SK-N-SH treated with all-trans-retinoic acid at 6 μM for 48 hours (cell line): ENCODE measurements around the gene FSTL1.

ENCODE experiments used
- ATAC-seq: fragments of 200-7000 bp; cut with Tn5 transposase; 3 replicates; pipeline ENCODE4 v1.9.1; 2020; ENCODE audit warnings: mild to moderate bottlenecking, moderate library complexity
- ARNTL ChIP-seq: fragments of 450-650 bp; formaldehyde crosslinking; IDR thresholded peaks from 2 replicates; pipeline ENCODE4 v1.5.0; 2020; ENCODE audit warnings: low read depth, mild to moderate bottlenecking, moderate library complexity, borderline replicate concordance
- BACH2 ChIP-seq: fragments of 250-450 bp; sonication (Bioruptor Pico); IDR thresholded peaks from 2 replicates; pipeline ENCODE4 v1.9.0; 2021; ENCODE audit warnings: mild to moderate bottlenecking, borderline replicate concordance
- CREB5 ChIP-seq: fragments of 250-450 bp; sonication (Bioruptor Pico); IDR thresholded peaks from 2 replicates; pipeline ENCODE4 v1.5.1; 2020; ENCODE audit warnings: low read depth, mild to moderate bottlenecking, moderate library complexity
- CSDC2 ChIP-seq: fragments of 250-450 bp; sonication (Bioruptor Pico); IDR thresholded peaks from 2 replicates; pipeline ENCODE4 v1.5.0; 2020; ENCODE audit warnings: mild to moderate bottlenecking, moderate library complexity
- CSRNP3 ChIP-seq: fragments of 250-450 bp; sonication (Bioruptor Pico); IDR thresholded peaks from 2 replicates; pipeline ENCODE4 v1.5.1; 2021; ENCODE audit warnings: mild to moderate bottlenecking, moderate library complexity
- ISL1 ChIP-seq: fragments of 250-450 bp; sonication (Bioruptor Pico); IDR thresholded peaks from 2 replicates; pipeline ENCODE4 v2.1.2; 2022; ENCODE audit warnings: mild to moderate bottlenecking, moderate library complexity
- PATZ1 ChIP-seq: fragments of 250-450 bp; sonication (Bioruptor Pico); IDR thresholded peaks from 2 replicates; pipeline ENCODE4 v1.8.0; 2020; ENCODE audit warnings: mild to moderate bottlenecking, moderate library complexity, borderline replicate concordance
- POU6F1 ChIP-seq: fragments of 250-450 bp; sonication (Bioruptor Pico); IDR thresholded peaks from 2 replicates; pipeline ENCODE4 v1.8.0; 2021; ENCODE audit warnings: low read depth, mild to moderate bottlenecking, moderate library complexity, borderline replicate concordance
- PPARA ChIP-seq: fragments of 250-450 bp; sonication (Bioruptor Pico); IDR thresholded peaks from 2 replicates; pipeline ENCODE4 v1.5.0; 2020; ENCODE audit warnings: mild to moderate bottlenecking, borderline replicate concordance
- RARB ChIP-seq: fragments of 250-450 bp; sonication (Bioruptor Pico); IDR thresholded peaks from 2 replicates; pipeline ENCODE4 v1.8.0; 2021; ENCODE audit warnings: mild to moderate bottlenecking, moderate library complexity
- SNAI2 ChIP-seq: fragments of 250-450 bp; sonication (Bioruptor Pico); IDR thresholded peaks from 2 replicates; pipeline ENCODE4 v1.5.0; 2020; ENCODE audit warnings: mild to moderate bottlenecking, moderate library complexity
- TCF4 ChIP-seq: fragments of 250-450 bp; sonication (Bioruptor Pico); IDR thresholded peaks from 2 replicates; pipeline ENCODE4 v1.8.0; 2021; ENCODE audit warnings: mild to moderate bottlenecking, moderate library complexity, borderline replicate concordance
- TOX ChIP-seq: fragments of 250-450 bp; sonication (Bioruptor Pico); IDR thresholded peaks from 2 replicates; pipeline ENCODE4 v1.8.0; 2021; ENCODE audit warnings: mild to moderate bottlenecking, moderate library complexity, borderline replicate concordance
- TSHZ2 ChIP-seq: fragments of 250-450 bp; sonication (Bioruptor Pico); IDR thresholded peaks from 2 replicates; pipeline ENCODE4 v1.5.0; 2020; ENCODE audit warnings: mild to moderate bottlenecking, moderate library complexity
- ZC3H10 ChIP-seq: fragments of 250-450 bp; sonication (Bioruptor Pico); IDR thresholded peaks from 2 replicates; pipeline ENCODE4 v1.5.1; 2021; ENCODE audit warnings: mild to moderate bottlenecking, moderate library complexity
- ZFP3 ChIP-seq: fragments of 250-450 bp; sonication (Bioruptor Pico); IDR thresholded peaks from 2 replicates; pipeline ENCODE4 v1.5.0; 2020; ENCODE audit warnings: mild to moderate bottlenecking, moderate library complexity
- ZFP30 ChIP-seq: fragments of 450-650 bp; formaldehyde crosslinking; IDR thresholded peaks from 2 replicates; pipeline ENCODE4 v1.5.0; 2022; ENCODE audit warnings: mild to moderate bottlenecking, moderate library complexity
- ZNF565 ChIP-seq: fragments of 450-650 bp; formaldehyde crosslinking; conservative IDR thresholded peaks from 2 replicates; pipeline ENCODE4 v1.5.0; 2020; ENCODE audit warnings: low read depth, mild to moderate bottlenecking, moderate library complexity
- ZNF8 ChIP-seq: fragments of 450-650 bp; formaldehyde crosslinking; IDR thresholded peaks from 2 replicates; pipeline ENCODE4 v1.5.0; 2020; ENCODE audit warnings: mild to moderate bottlenecking, moderate library complexity

Gene FSTL1

GRCh38 chr3:120471643-120472042 is 20.9 kb upstream of the FSTL1 start:
- no peak for TF ChIP-seq PATZ1 (CRISPR knock-in tag)
- TF ChIP-seq ZNF565 = no peak
- TF ChIP-seq BACH2 (CRISPR knock-in tag) = no peak
- TF ChIP-seq CREB5 (CRISPR knock-in tag) = no peak
- no peak for TF ChIP-seq ZNF8 (CRISPR knock-in tag)
- no peak for TF ChIP-seq SNAI2 (CRISPR knock-in tag)
- TF ChIP-seq TSHZ2 (CRISPR knock-in tag) = no peak
- TF ChIP-seq TCF4 = no peak
- TF ChIP-seq ZC3H10 (CRISPR knock-in tag) = no peak
- no peak for TF ChIP-seq CSRNP3 (CRISPR knock-in tag)
- no peak for TF ChIP-seq PPARA
- TF ChIP-seq POU6F1 (CRISPR knock-in tag) = no peak
- peak; percentile 79 for ATAC-seq

- peak; percentile 72 for ATAC-seq
Measured at GRCh38 chr3:120470870-120471269, 20.1 kb upstream of the FSTL1 start.

GRCh38 chr3:120469882-120470301 is 19.1 kb upstream of the FSTL1 start:
- ATAC-seq = no peak
- TF ChIP-seq ISL1 (CRISPR knock-in tag) (no peak), CSDC2 (CRISPR knock-in tag) (no peak), PPARA (no peak)

More at GRCh38 chr3:120470870-120471269, 20.1 kb upstream of the FSTL1 start:
- TF ChIP-seq ARNTL (CRISPR knock-in tag) (no peak), ISL1 (CRISPR knock-in tag) (peak; percentile 47; the same call in 1 of the 2 replicates)

- ATAC-seq = no peak
- TF ChIP-seq ZNF565 (peak; percentile 92), RARB (CRISPR knock-in tag) (no peak), CREB5 (CRISPR knock-in tag) (peak; percentile 71; the same call in 1 of the 2 replicates), ZC3H10 (CRISPR knock-in tag) (peak; percentile 72; the same call in 1 of the 2 replicates), POU6F1 (CRISPR knock-in tag) (0 out of 2 replicates have a peak, but pooled peaks have one; percentile 61), ZFP30 (CRISPR knock-in tag) (0 out of 2 replicates have a peak, but pooled peaks have one; percentile 15), CSRNP3 (CRISPR knock-in tag) (peak; percentile 87), SNAI2 (CRISPR knock-in tag) (peak; percentile 98; the same call in 1 of the 2 replicates), ZNF8 (CRISPR knock-in tag) (no peak), ZFP3 (CRISPR knock-in tag) (peak; percentile 87), TOX (CRISPR knock-in tag) (peak; percentile 69; the same call in 1 of the 2 replicates)
Measured at GRCh38 chr3:120469440-120469839, 18.6 kb upstream of the FSTL1 start.
